Measurements from ENCODE around the gene STAG1. TPM values are rescaled to one million over a fixed set of nuclear protein-coding genes. Genes with fewer than 3 reads are reported as not detected.
A peak's percentile ranks its signal among the peaks of the same experiment; 100 is the strongest.

Gene STAG1
- total RNA-seq, 1 experiment from 2014 or later = 34.6 TPM

DNA sequence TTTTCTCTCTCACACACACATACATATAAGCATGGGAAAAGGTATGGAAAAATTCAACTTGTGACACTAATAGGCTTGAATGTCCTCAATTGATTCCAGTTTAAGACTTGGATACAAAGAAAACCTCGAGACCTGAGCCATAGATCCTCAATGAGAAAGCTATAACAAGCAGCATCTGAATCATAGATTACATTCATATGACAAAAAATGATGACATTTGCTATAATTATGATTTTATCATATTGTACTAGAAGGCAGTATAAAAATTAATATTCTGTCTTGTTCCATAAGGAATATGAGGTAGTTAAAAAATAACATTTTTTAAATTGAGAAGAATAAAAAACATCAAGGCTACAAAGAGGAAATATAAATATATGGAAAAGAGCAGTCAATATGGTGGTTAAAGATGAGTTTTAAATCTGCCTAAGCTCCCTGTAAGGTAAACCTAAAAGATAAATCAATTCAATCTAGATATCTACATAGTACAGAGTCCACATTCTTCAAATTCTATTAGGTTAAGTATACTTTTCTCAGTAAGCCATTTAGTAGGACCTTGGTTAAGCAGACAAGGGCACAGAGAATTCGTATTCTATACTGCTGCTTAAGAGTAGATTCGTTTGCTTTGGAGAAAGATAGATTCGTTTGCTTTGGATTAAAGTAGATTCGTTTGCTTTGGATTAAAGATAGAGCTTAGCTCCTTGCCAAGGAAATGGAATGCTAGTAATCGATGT is 175.7 kb downstream of the STAG1 start:
- H3K79me2 ChIP-seq (ENCODE audit: insufficient read depth, low read length) = no peaks in the 10 kb centered on the region
- H3K18ac ChIP-seq (ENCODE audit: insufficient read length, low read depth, low read length) = no peak overlapping the region
- no peak overlapping the region for H3K4me2 ChIP-seq (ENCODE audit: insufficient read depth, insufficient read length, low read length)
- H3K9me3 ChIP-seq (ENCODE audit: control insufficient read depth, low read depth, low read length) = no peaks in the 10 kb centered on the region
- no peak overlapping the region for H3K23ac ChIP-seq (ENCODE audit: insufficient read length, low read depth, low read length)
- no peak overlapping the region for H2BK12ac ChIP-seq (ENCODE audit: insufficient read length, low read depth, low read length)
- no peaks in the 10 kb centered on the region for H4K20me1 ChIP-seq (ENCODE audit: control insufficient read depth, insufficient read depth, insufficient read length)
- no peak overlapping the region for H2BK20ac ChIP-seq (ENCODE audit: low read depth, low read length, poor library complexity, severe bottlenecking)
- no peak overlapping the region for H2AK5ac ChIP-seq (ENCODE audit: insufficient read length, low read length)
- no peak overlapping the region for H3K9ac ChIP-seq (ENCODE audit: extremely low read depth, insufficient read length, low read length)
- Mint-ChIP-seq H3K27me3 (ENCODE audit: low read depth) (no peaks in the 10 kb centered on the region), H3K4me1 (peaks cover 7 to 9% of the 10 kb centered on the region in 2 experiments; a peak in 3 of 4 replicates), H3K4me3 (no peak overlapping the region), H3K27ac (peak overlapping the region in 1 of 3 experiments; percentile 55; a peak in 1 of 7 replicates), H3K9me3 (no peaks in the 10 kb centered on the region), H3K36me3 (ENCODE audit: insufficient read depth in 1 of 3, low read depth in 3 of 3) (0 out of 7 replicates have a peak, but pooled peaks cover 0 to 5% (median 0%) of the 10 kb centered on the region in 3 experiments)
- H3K56ac ChIP-seq (ENCODE audit: insufficient read length, low read depth, low read length) = no peak overlapping the region
- H2BK120ac ChIP-seq (ENCODE audit: low read depth, low read length, poor library complexity, severe bottlenecking) = no peak overlapping the region
- no peaks in the 10 kb centered on the region for H3K23me2 ChIP-seq (ENCODE audit: insufficient read length, low read depth, low read length, poor library complexity, severe bottlenecking)
- no peak overlapping the region for H2AFZ ChIP-seq (ENCODE audit: low read length)
- no peak overlapping the region for H2BK15ac ChIP-seq (ENCODE audit: low read depth, low read length)
- H3K4ac ChIP-seq (ENCODE audit: low read depth, low read length) = no peak overlapping the region
- no peak overlapping the region for H2BK5ac ChIP-seq (ENCODE audit: insufficient read length, low read length)
- no peaks in the 10 kb centered on the region for H3K4me1 ChIP-seq (ENCODE audit: insufficient read depth, low read length)
- H3T11ph ChIP-seq (ENCODE audit: low read length) = no peak overlapping the region
- H3K27ac ChIP-seq (ENCODE audit: insufficient read length, low read depth, low read length) = no peak overlapping the region
- H4K5ac ChIP-seq (ENCODE audit: insufficient read length, low read depth, low read length) = no peak overlapping the region
- H3K27me3 ChIP-seq (ENCODE audit: insufficient read depth, low read length) = no peaks in the 10 kb centered on the region
- TF ChIP-seq, protein P1, sequence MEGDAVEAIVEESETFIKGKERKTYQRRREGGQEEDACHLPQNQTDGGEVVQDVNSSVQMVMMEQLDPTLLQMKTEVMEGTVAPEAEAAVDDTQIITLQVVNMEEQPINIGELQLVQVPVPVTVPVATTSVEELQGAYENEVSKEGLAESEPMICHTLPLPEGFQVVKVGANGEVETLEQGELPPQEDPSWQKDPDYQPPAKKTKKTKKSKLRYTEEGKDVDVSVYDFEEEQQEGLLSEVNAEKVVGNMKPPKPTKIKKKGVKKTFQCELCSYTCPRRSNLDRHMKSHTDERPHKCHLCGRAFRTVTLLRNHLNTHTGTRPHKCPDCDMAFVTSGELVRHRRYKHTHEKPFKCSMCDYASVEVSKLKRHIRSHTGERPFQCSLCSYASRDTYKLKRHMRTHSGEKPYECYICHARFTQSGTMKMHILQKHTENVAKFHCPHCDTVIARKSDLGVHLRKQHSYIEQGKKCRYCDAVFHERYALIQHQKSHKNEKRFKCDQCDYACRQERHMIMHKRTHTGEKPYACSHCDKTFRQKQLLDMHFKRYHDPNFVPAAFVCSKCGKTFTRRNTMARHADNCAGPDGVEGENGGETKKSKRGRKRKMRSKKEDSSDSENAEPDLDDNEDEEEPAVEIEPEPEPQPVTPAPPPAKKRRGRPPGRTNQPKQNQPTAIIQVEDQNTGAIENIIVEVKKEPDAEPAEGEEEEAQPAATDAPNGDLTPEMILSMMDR (conservative IDR thresholded peaks at IDR 0.05) = no peak
- H3K14ac ChIP-seq (ENCODE audit: insufficient read depth, low read length) = no peak overlapping the region
- DNase-seq = no peak
- no peak overlapping the region for H4K91ac ChIP-seq (ENCODE audit: insufficient read length, low read depth, low read length)
- no peak overlapping the region for H4K8ac ChIP-seq (replicated peaks; ENCODE audit: insufficient read length, low read depth, low read length)
- no peaks in the 10 kb centered on the region for H3K79me1 ChIP-seq (ENCODE audit: insufficient read depth, low read depth, low read length, poor library complexity, severe bottlenecking)
- no CpG with 5 or more reads among the region's 6 CpGs for WGBS (ENCODE audit: extremely low coverage, insufficient read length, low lambda C conversion rate)

Data from H9 (cell line).